Rectal smooth muscle tissue (tissue), 1 donor: ENCODE data around the gene WDR86.

ENCODE experiments used
- H3K27ac ChIP-seq: one replicate; pipeline ENCODE4 v1.7.0; 2013; ENCODE audit warnings: low read depth, low read length, inconsistent platforms
- H3K27me3 ChIP-seq: one replicate; pipeline ENCODE4 v1.7.0; 2013; ENCODE audit warnings: low read length; ENCODE audit not compliant: control insufficient read depth, insufficient read depth
- H3K36me3 ChIP-seq: one replicate; pipeline ENCODE4 v1.7.0; 2013; ENCODE audit warnings: low read length; ENCODE audit not compliant: control insufficient read depth, insufficient read depth
- H3K4me1 ChIP-seq: one replicate; pipeline ENCODE4 v1.7.0; 2013; ENCODE audit warnings: low read length; ENCODE audit not compliant: control insufficient read depth, insufficient read depth
- H3K4me3 ChIP-seq: one replicate; pipeline ENCODE4 v1.7.0; 2013; ENCODE audit warnings: low read length
- H3K9ac ChIP-seq: one replicate; pipeline ENCODE4 v1.7.0; 2013; ENCODE audit warnings: low read length

The WDR86 gene

DNA sequence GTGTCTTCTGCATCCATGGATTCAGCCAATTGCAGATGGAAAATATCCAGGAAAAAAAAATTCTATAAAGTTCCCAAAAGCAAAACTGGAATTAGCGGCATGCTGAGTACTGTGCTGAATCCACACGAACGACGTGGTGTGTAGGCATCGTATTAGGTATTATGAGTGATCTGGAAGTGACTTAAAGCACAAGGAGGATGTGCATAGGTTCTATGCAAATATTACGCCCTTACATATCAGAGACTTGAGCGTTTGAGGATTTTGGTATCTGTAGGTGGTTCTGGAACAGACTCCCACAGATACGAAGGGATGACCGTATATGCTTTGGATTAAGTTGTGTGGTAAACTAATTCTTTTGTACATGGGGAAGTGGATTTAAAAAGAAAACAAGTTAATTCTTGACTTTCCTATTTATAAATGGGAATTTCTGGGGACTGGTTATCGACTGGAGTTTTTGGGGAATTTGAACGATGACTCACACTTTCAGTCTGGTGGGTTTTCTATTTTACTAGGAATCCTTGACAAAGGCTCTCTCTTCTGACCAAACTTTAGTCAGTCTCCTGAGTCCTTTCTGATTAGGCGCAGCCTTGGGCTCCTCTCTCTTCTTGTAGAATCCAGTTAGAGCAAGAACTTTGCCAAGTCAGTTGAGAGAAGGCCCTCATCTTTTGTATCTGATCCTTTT is 73.7 kb downstream of the WDR86 start:
- Histone ChIP-seq H3K27ac (no peak overlapping the region), H3K4me1 (no peaks in the 10 kb centered on the region), H3K4me3 (no peak overlapping the region), H3K36me3 (no peaks in the 10 kb centered on the region), H3K27me3 (no peaks in the 10 kb centered on the region), H3K9ac (no peak overlapping the region)

DNA sequence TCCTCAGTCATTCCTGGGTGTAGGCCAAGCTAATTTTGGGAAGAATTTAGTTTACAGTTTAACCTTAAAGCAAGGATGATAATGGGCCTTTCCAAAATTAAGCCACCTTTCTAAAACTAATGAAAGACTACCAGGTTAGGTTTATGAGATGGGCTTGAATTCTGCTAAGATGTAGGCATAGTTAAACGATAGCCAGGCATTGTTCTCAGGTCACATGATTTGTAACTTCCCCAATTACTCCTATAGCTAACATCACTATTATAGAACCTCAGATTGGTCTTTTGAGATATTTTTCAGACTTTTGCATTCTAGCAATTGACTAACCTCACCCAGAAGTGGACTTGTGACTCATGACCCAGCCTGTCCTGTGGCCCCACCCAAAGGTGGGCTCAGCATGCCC is 75.2 kb downstream of the WDR86 start:
- Histone ChIP-seq H3K9ac (no peak overlapping the region), H3K27me3 (no peaks in the 10 kb centered on the region), H3K4me3 (no peak overlapping the region), H3K27ac (no peak overlapping the region), H3K4me1 (no peaks in the 10 kb centered on the region), H3K36me3 (no peaks in the 10 kb centered on the region)
